Measurements from ENCODE around the gene DGCR6L. TPM values are rescaled to one million over a fixed set of nuclear protein-coding genes. Genes with fewer than 3 reads are reported as not detected.

DGCR6L gene
- total and polyA plus RNA-seq, 2 donors from 2014 or later = 35.3 to 137 TPM

- Histone ChIP-seq H3K27ac (ENCODE audit: low read depth in 2 of 2, low read length in 2 of 2) (no peak overlapping the region), H3K9me3 (ENCODE audit: control insufficient read depth in 2 of 3, insufficient read depth in 1 of 3, low read length in 3 of 3) (no peaks in the 10 kb centered on the region), H3K4me3 (ENCODE audit: low read length in 3 of 3) (no peak overlapping the region), H3K36me3 (ENCODE audit: control insufficient read depth in 2 of 3, insufficient read depth in 3 of 3, low read length in 3 of 3) (no peaks in the 10 kb centered on the region), H3K4me1 (ENCODE audit: control insufficient read depth in 2 of 3, insufficient read depth in 2 of 3, low read depth in 1 of 3, low read length in 3 of 3) (peaks cover 0 to 4% (median 0%) of the 10 kb centered on the region in 3 donors), H3K27me3 (ENCODE audit: control insufficient read depth, insufficient read depth, low read length) (no peaks in the 10 kb centered on the region), H3K9ac (ENCODE audit: low read length in 3 of 3) (no peak overlapping the region)
- FAIRE-seq (no peak), DNase-seq (no peak)
- intact Hi-C loops (cut with DNase I) = loop anchor here (10.0 kb wide), 1 partner anchor 141 kb away; the partner anchor contains the start of gene CCDC188
- TF ChIP-seq CTCF (IDR thresholded peaks at IDR 0.05; ENCODE audit: borderline replicate concordance, extremely low read depth, insufficient read depth) = no peak
Observed at GRCh38 chr22:20295262-20296064, 24.4 kb downstream of the DGCR6L start.

- no peak for TF ChIP-seq CTCF (IDR thresholded peaks at IDR 0.05; ENCODE audit: borderline replicate concordance, extremely low read depth, insufficient read depth)
- no peaks in the 10 kb centered on the region for H3K27me3 ChIP-seq (ENCODE audit: control insufficient read depth, insufficient read depth, low read length)
- H3K4me3 ChIP-seq (ENCODE audit: low read length in 3 of 3) = no peak overlapping the region
- FAIRE-seq (no peak), DNase-seq (peak in 3 of 5 donors; percentile 53 to 72 (median 66))
- H3K27ac ChIP-seq (ENCODE audit: low read depth in 2 of 2, low read length in 2 of 2) = peak overlapping the region in 1 of 2 donors; percentile 5
- H3K9ac ChIP-seq (ENCODE audit: low read length in 3 of 3) = no peak overlapping the region
- H3K9me3 ChIP-seq (ENCODE audit: control insufficient read depth in 2 of 3, insufficient read depth in 1 of 3, low read length in 3 of 3) = no peaks in the 10 kb centered on the region
- intact Hi-C loops (cut with DNase I) = loop anchor here (10.0 kb wide), 1 partner anchor 138 kb away; the partner anchor contains the start of gene CCDC188
- no peaks in the 10 kb centered on the region for H3K4me1 ChIP-seq (ENCODE audit: control insufficient read depth in 2 of 3, insufficient read depth in 2 of 3, low read depth in 1 of 3, low read length in 3 of 3)
- H3K36me3 ChIP-seq (ENCODE audit: control insufficient read depth in 2 of 3, insufficient read depth in 3 of 3, low read length in 3 of 3) = no peaks in the 10 kb centered on the region
Observed at GRCh38 chr22:20292673-20293232, 27.1 kb downstream of the DGCR6L start.

GRCh38 chr22:20292108-20292507 lies 27.8 kb downstream of the DGCR6L start:
- DNase-seq (no peak), FAIRE-seq (no peak)
- Histone ChIP-seq H3K27ac (ENCODE audit: low read depth in 2 of 2, low read length in 2 of 2) (no peak overlapping the region), H3K9me3 (ENCODE audit: control insufficient read depth in 2 of 3, insufficient read depth in 1 of 3, low read length in 3 of 3) (no peaks in the 10 kb centered on the region), H3K9ac (ENCODE audit: low read length in 3 of 3) (no peak overlapping the region), H3K36me3 (ENCODE audit: control insufficient read depth in 2 of 3, insufficient read depth in 3 of 3, low read length in 3 of 3) (no peaks in the 10 kb centered on the region), H3K27me3 (ENCODE audit: control insufficient read depth, insufficient read depth, low read length) (no peaks in the 10 kb centered on the region), H3K4me1 (ENCODE audit: control insufficient read depth in 2 of 3, insufficient read depth in 2 of 3, low read depth in 1 of 3, low read length in 3 of 3) (no peaks in the 10 kb centered on the region), H3K4me3 (ENCODE audit: low read length in 3 of 3) (no peak overlapping the region)
- TF ChIP-seq CTCF (IDR thresholded peaks at IDR 0.05; ENCODE audit: borderline replicate concordance, extremely low read depth, insufficient read depth) = no peak
- intact Hi-C loops (cut with DNase I) = loop anchor here (10.0 kb wide), 1 partner anchor 137 kb away; the partner anchor contains the start of gene CCDC188

Data from kidney (tissue), 14 donors.